Spleen (tissue), 11 donors: ENCODE data around the gene HIPK3. TPM values are rescaled to one million over a fixed set of nuclear protein-coding genes. Genes with fewer than 3 reads are reported as not detected.

Experiments
- DNase-seq: peaks from one replicate; pipeline ENCODE4 v3.0.0-alpha.2; 2020
- H3K27ac ChIP-seq, 8 donors: fragments of 200-600 bp; sonication (generic) in 7 of 8; 1 replicate in 4 of 8; 2 replicates in 4 of 8; pipeline versions ENCODE4 v1.5.0 to v1.8.0; 2016 to 2021; ENCODE audit warnings: inconsistent platforms in 4 of 8, mild to moderate bottlenecking in 4 of 8, moderate library complexity in 1 of 8
- H3K27me3 ChIP-seq, 7 donors: fragments of 200-600 bp; sonication (generic) in 6 of 7; replicated peaks in 1 of 7; 1 replicate in 4 of 7; 2 replicates in 3 of 7; pipeline versions ENCODE4 v1.5.0 to v1.8.0; 2016 to 2021; ENCODE audit warnings: inconsistent platforms in 3 of 7, mild to moderate bottlenecking in 1 of 7
- H3K36me3 ChIP-seq, 6 donors: fragments of 200-600 bp; sonication (generic) in 5 of 6; 1 replicate in 4 of 6; 2 replicates in 2 of 6; pipeline versions ENCODE4 v1.5.0 to v1.8.0; 2016 to 2021; ENCODE audit warnings: inconsistent platforms in 2 of 6
- H3K4me1 ChIP-seq, 6 donors: fragments of 200-600 bp; sonication (generic) in 5 of 6; 1 replicate in 3 of 6; 2 replicates in 3 of 6; pipeline versions ENCODE4 v1.5.0 to v1.8.0; 2016 to 2021; ENCODE audit warnings: inconsistent platforms in 3 of 6
- H3K4me3 ChIP-seq, 8 donors: fragments of 200-600 bp; sonication (generic) in 7 of 8; 1 replicate in 4 of 8; 2 replicates in 4 of 8; pipeline versions ENCODE4 v1.5.0 to v1.8.0; 2016 to 2021; ENCODE audit warnings: inconsistent platforms in 4 of 8, mild to moderate bottlenecking in 4 of 8, moderate library complexity in 2 of 8
- H3K9me3 ChIP-seq, 8 donors: fragments of 200-600 bp; sonication (generic) in 7 of 8; 1 replicate in 4 of 8; 2 replicates in 4 of 8; pipeline versions ENCODE4 v1.5.0 to v1.8.0; 2016 to 2021; ENCODE audit warnings: inconsistent platforms in 4 of 8
- POLR2A ChIP-seq, 3 donors: fragments of 450-650 bp; IDR thresholded peaks; one replicate each; pipeline ENCODE4 v1.5.1; 2017; ENCODE audit warnings: antibody characterized with exemption in 3 of 3, mild to moderate bottlenecking in 1 of 3
- POLR2AphosphoS5 ChIP-seq, 3 donors: sonication (generic); formaldehyde crosslinking; IDR thresholded peaks; one replicate each; pipeline ENCODE4 v1.5.1; 2017; ENCODE audit warnings: antibody characterized with exemption in 3 of 3
- WGBS, 5 donors: extraction: QIAGEN DNeasy Blood & Tissue Kit in 3 of 5; methylation state at CpG; one replicate each; pipeline versions ENCODE4 v1.1.5 to v1.1.7; 2013 to 2018; 5-methylcytosine and 5-hydroxymethylcytosine counted together
- intact Hi-C: fragments of 100-400 bp; cut with DNase I; formaldehyde crosslinking; loops from one replicate; pipeline ENCODE4 v1.15.0; 2023; ENCODE audit warnings: low total_unique reads
- polyA plus RNA-seq, 3 donors: library from polyadenylated mRNA; stranded (reverse); fragments of 200-250 nt; gene quantifications; one replicate each; pipeline ENCODE4 v1.2.1, GENCODE V29; 2013
- total RNA-seq, 7 donors: library from RNA; depleted of rRNA in 3 of 7; stranded (reverse); fragments of >200 nt in 3 of 7; fragmentation: NEBNext Ultra II Directional in 4 of 7; extraction: Animal tissue kit (Norgen Biotek cat#: 25700) in 4 of 7; gene quantifications; one replicate each; pipeline versions ENCODE4 v1.1.0 to v1.2.1, GENCODE V29; 2016 to 2021
- TF ChIP-seq, protein P1 (sequence below), 11 experiments: fragments of 200-600 bp in 7 of 11; fragments of 450-650 bp in 4 of 11; sonication (generic) in 4 of 11; IDR thresholded peaks in 8 of 11; conservative IDR thresholded peaks in 3 of 11; 1 replicate in 7 of 11; 2 replicates in 4 of 11; pipeline versions ENCODE4 v1.4.0 to v1.8.0; 2016 to 2021; ENCODE audit warnings: antibody characterized with exemption in 11 of 11, inconsistent platforms in 4 of 11, mild to moderate bottlenecking in 1 of 11
- donor health status: healthy with polysubstance abuse.
- donor health status: DM: no; HTN: no; CAD: no; lungs with moderate emphysema.
- donor health status: DM: no; HTN: no; CAD: no.
- donor health status: Bipolar disorder and iron deficiency.
- donor health status: healthy.
- donor health status: DM: no; HTN: no; CAD: no.
- donor health status: DM: yes; HTN: yes; CAD: no.

The HIPK3 gene
- total and polyA plus RNA-seq, 10 donors, result 11.5 to 192 (median 127) TPM

DNA sequence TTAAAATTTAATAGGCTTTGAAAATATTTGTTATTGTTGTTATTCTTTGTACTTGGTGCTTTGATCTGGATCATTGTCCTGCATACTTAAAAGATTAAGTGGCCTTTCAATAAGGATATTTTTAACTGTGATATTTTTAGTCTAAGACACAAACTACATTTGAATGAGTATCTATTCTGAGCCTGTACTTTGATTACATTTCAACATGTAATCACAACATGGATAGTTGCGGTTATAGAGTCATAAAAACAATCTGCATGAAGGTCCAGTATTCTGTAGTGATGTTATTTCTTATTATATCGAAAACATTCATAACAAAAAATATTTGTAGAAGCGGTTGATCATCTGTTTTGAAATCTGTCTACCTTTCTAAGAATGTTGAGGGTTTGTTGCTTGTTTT is 58.6 kb downstream of the HIPK3 start:
- H3K27ac ChIP-seq, result no peak overlapping the region
- intact Hi-C loops, result no loop called here

DNA sequence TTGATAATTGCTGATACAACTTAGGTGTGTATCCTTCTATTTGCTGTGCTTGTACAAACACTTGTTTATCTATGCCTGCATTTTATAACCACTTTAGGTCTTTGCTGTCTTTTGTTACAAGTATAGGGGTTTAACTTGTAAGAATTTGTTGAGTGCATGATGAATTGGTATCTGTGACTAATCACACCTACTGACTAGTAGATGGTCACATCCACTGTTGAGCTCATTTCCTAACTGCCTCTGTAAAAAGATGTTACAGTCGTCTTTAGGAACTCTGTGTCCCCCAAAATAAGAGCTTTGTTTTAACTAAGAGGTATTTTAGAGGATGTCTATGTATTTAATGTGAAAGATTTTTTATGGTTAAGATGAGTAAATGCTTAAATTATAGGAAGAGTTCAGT is 60.5 kb downstream of the HIPK3 start:
- no peak overlapping the region for H3K4me3 ChIP-seq
- H3K27me3 ChIP-seq, result no peaks in the 10 kb centered on the region
- intact Hi-C loops, result no loop called here
- no peak overlapping the region for H3K27ac ChIP-seq
- H3K4me1 ChIP-seq, result peaks cover 15 to 83% (median 44%) of the 10 kb centered on the region in 6 donors
- DNase-seq, result no peak
- peaks cover 0 to 4% (median 0%) of the 10 kb centered on the region in 6 donors for H3K36me3 ChIP-seq
- no peak for TF ChIP-seq POLR2A (IDR thresholded peaks at IDR 0.05)
- TF ChIP-seq, protein P1, sequence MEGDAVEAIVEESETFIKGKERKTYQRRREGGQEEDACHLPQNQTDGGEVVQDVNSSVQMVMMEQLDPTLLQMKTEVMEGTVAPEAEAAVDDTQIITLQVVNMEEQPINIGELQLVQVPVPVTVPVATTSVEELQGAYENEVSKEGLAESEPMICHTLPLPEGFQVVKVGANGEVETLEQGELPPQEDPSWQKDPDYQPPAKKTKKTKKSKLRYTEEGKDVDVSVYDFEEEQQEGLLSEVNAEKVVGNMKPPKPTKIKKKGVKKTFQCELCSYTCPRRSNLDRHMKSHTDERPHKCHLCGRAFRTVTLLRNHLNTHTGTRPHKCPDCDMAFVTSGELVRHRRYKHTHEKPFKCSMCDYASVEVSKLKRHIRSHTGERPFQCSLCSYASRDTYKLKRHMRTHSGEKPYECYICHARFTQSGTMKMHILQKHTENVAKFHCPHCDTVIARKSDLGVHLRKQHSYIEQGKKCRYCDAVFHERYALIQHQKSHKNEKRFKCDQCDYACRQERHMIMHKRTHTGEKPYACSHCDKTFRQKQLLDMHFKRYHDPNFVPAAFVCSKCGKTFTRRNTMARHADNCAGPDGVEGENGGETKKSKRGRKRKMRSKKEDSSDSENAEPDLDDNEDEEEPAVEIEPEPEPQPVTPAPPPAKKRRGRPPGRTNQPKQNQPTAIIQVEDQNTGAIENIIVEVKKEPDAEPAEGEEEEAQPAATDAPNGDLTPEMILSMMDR (IDR thresholded peaks at IDR 0.05 in 8 of 11, conservative IDR thresholded peaks at IDR 0.05 in 3 of 11), result no peak
- no peak for TF ChIP-seq POLR2AphosphoS5 (IDR thresholded peaks at IDR 0.05)
- 42 to 68% (median 59%) methylated on average over 1 of the region's 1 CpG for WGBS, 5 donors
- no peaks in the 10 kb centered on the region for H3K9me3 ChIP-seq

More for the DNA sequence above, 58.6 kb downstream of the HIPK3 start:
- H3K27me3 ChIP-seq, result no peaks in the 10 kb centered on the region
- H3K4me3 ChIP-seq, result no peak overlapping the region
- DNase-seq, result no peak
- 90 to 93% (median 91%) methylated on average over 3 of the region's 3 CpGs for WGBS, 5 donors
- TF ChIP-seq POLR2AphosphoS5 (IDR thresholded peaks at IDR 0.05), result no peak
- peaks cover 8 to 80% (median 32%) of the 10 kb centered on the region in 6 donors for H3K4me1 ChIP-seq
- H3K36me3 ChIP-seq, result peaks cover 0 to 4% (median 0%) of the 10 kb centered on the region in 6 donors
- H3K9me3 ChIP-seq, result no peaks in the 10 kb centered on the region

DNA sequence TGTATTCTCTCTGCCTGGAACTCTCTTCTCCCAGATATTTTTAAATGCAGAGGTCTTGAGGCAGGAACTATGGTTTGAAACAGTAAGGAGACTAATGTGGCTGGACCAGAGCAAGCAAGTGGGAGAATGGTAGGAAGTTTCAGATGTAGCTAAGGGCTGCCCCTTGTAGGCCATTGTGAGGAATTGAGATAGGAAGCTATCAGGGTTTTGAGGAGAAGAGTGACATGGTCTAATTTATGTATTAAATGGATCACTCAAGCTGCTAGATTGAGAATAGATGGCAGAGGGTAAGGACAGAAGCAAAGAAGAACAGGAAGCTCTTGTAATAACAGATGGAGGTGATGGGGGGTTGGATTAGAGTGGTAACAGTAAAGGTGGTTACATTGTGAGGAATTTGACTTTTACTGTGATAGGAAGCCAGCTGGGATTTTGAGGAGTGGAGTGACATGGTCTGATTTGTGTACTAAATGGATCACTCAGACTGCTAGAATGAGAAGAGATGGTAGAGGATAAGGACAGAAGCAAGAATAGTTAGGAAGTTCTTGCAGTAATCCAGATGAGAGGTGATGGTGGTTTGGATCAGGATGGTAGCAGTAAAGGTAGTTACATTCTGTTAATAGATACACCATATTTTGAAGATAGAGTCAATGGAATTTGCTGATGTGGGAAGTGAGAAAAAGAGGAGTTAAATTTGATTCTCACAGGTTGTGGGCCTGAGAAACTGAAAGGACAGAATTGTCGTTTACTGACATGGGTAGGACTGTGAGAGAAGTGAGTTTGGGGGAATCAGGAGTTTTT is 63.0 kb downstream of the HIPK3 start:
- Histone ChIP-seq H3K27me3 (no peaks in the 10 kb centered on the region), H3K4me1 (peaks cover 15 to 95% (median 59%) of the 10 kb centered on the region in 6 donors), H3K4me3 (no peak overlapping the region), H3K27ac (peak overlapping the region in 4 of 8 donors; percentile 9 to 42 (median 14)), H3K9me3 (no peaks in the 10 kb centered on the region), H3K36me3 (peaks cover 0 to under 1% (median 0%) of the 10 kb centered on the region in 6 donors)
- WGBS, 5 donors, result 13 to 43% (median 24%) methylated on average over 1 of the region's 1 CpG
- no peak for TF ChIP-seq POLR2AphosphoS5 (IDR thresholded peaks at IDR 0.05)
- no peak for DNase-seq
- intact Hi-C loops, result loop anchor here (5.0 to 10.0 kb wide), 2 partner anchors 55 to 153 kb away; no protein-coding TSS in a partner anchor

DNA sequence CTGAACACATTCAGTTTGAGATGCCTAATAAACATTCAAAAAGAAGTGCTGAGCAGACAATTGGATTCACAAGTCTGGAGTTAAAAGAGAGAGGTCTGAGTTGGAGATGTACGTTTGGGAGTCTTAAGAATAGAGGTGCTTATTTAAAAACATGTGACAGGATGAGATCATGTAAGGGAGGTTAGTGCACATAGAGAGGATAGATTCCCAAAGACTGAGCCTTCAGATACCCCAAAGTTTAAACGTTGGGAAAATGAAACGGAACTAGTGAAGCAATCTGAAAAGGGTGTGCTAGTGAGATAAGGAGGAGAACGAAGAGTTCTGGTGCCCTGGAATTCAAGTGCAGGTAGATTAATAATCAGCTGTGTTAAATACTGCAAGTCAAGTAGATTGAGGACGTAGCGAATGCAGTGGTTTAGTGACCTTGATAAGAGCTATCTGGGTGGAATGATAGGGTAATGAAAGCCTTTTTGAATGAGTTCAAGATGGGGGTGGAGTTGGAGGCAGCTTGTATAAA is 63.7 kb downstream of the HIPK3 start:
- Histone ChIP-seq H3K36me3 (no peaks in the 10 kb centered on the region), H3K4me1 (peaks cover 15 to 95% (median 62%) of the 10 kb centered on the region in 6 donors), H3K27ac (peak overlapping the region in 4 of 8 donors; percentile 9 to 42 (median 14)), H3K27me3 (no peaks in the 10 kb centered on the region), H3K9me3 (no peaks in the 10 kb centered on the region), H3K4me3 (no peak overlapping the region)
- intact Hi-C loops, result loop anchor here (5.0 to 10.0 kb wide), 2 partner anchors 56 to 154 kb away; no protein-coding TSS in a partner anchor
- TF ChIP-seq, protein P1 (IDR thresholded peaks at IDR 0.05 in 8 of 11, conservative IDR thresholded peaks at IDR 0.05 in 3 of 11), result no peak
- no peak for TF ChIP-seq POLR2A (IDR thresholded peaks at IDR 0.05)
- no peak for TF ChIP-seq POLR2AphosphoS5 (IDR thresholded peaks at IDR 0.05)
- DNase-seq, result no peak
- WGBS, 5 donors, result 23 to 41% (median 35%) methylated on average over 6 of the region's 6 CpGs

DNA sequence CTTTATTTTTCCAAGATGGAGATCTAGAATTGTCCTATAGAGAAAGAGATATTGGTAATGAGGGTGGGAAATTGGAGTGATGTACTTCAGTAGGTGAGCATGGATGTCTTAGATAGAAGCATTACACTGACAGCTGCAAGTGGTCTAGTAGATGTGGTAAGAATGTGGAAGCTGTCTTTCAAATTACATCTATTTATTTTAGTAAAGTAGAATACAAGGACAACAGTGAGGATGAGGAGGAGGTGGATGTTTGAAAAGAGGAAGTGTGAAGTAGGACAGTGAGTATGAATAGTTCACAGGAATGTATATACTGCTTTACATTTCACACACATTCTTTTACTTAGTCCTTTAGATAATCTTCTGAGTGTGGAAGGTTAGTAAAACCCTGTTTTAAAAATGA is 64.2 kb downstream of the HIPK3 start:
- Histone ChIP-seq H3K9me3 (no peaks in the 10 kb centered on the region), H3K27me3 (no peaks in the 10 kb centered on the region), H3K27ac (peak overlapping the region in 1 of 8 donors; percentile 17), H3K4me1 (peaks cover 15 to 95% (median 66%) of the 10 kb centered on the region in 6 donors), H3K36me3 (no peaks in the 10 kb centered on the region), H3K4me3 (no peak overlapping the region)
- TF ChIP-seq POLR2AphosphoS5 (IDR thresholded peaks at IDR 0.05), result no peak
- no peak for TF ChIP-seq POLR2A (IDR thresholded peaks at IDR 0.05)
- TF ChIP-seq, protein P1 (IDR thresholded peaks at IDR 0.05 in 8 of 11, conservative IDR thresholded peaks at IDR 0.05 in 3 of 11), result no peak
- no peak for DNase-seq
- intact Hi-C loops, result loop anchor here (5.0 to 10.0 kb wide), 2 partner anchors 57 to 154 kb away; no protein-coding TSS in a partner anchor
